AG08395 (cell line): ENCODE results near the gene CDC42BPB.

ENCODE experiments used
- DNase-seq: peaks from one replicate; pipeline ENCODE4 v3.0.0; 2012; ENCODE audit warnings: mixed read lengths, low spot score

Gene CDC42BPB

DNA sequence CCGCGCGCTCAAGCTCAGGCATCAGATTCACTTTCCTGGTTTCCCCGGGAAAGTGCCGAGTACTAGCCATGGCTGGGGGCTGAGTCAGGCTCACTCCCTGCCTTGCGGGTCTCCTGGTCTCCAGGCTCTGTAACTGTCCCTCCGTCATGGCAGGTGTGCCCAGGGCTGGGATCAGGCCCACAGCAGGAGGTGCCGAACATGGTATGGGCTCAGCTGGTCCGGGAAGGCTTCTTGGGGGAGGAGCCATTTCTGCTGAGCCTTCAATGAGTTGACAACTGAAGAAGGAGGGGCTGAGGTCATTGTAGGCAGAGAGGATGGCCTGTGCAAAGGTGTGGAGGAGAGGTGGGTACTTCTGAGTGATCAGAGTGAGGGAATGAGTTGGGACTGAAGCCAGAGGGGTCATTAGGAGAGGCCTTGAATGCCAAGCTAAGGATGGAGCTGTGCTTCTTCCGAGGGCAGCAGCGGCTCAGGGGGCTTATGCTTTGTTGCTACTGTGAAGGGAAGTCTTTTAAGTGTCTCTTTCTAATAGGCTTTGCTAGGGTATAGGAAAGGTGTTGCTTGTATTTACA, 37.9 kb upstream of the CDC42BPB start:
- DNase-seq = no peak

- DNase-seq = no peak
These were observed 37.3 kb upstream of the CDC42BPB start, which contains the start of gene EXOC3L4 for GRCh38 chr14:103094406-103095209. TSS of gene EXOC3L4 (plus strand) at chr14:103094725. CDS start at chr14:103100220, 5,495 bp downstream.

- no peak for DNase-seq
These were observed 36.6 kb upstream of the CDC42BPB start for GRCh38 chr14:103093856-103094405.

DNA sequence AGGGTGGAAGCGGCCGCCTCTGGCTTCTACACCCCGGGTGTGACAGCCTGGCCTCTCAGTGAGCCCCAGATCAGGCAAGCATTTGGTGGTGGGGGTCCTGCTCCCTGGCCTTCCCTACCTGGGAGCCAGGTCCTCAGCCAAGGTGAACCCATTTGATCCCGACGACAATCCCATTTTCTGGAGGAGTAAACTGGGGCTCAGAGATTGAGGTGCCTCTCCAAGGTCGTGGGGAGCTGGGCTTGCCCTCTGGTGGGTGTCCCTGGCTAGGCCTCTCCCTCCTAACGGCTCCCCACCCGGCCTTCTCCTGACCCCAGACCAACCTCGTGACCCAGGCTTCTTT, 34.5 kb upstream of the CDC42BPB start:
- DNase-seq = no peak

- peak; percentile 77 for DNase-seq
These were observed 33.9 kb upstream of the CDC42BPB start for GRCh38 chr14:103091041-103091882.

DNA sequence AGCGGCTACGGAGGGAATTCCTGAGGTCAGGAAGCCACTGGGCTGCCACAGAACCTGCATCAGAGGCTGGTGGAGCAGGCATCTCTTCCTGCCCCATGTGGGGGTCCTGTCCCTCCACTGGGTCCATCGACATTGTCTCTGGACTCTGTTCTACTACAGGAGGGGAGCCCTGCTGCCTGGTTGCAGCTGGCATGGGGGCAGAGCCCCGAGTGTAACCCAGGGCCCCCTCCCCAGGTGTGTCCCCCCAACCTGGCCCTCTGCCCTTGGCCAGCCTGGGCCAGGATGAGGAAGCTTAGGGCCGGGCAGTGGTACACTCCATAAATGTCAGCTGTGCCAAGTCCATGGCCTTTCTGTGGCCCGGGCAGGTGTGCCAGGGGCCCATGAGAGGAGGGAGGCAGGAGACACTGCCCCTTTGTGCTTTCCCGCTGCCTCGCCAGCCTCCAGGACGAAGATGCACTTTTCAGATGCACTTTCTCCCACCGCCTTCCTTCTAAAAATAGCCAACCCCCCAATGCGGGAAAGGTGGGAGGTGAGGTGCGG, 33.2 kb upstream of the CDC42BPB start:
- DNase-seq = no peak

DNA sequence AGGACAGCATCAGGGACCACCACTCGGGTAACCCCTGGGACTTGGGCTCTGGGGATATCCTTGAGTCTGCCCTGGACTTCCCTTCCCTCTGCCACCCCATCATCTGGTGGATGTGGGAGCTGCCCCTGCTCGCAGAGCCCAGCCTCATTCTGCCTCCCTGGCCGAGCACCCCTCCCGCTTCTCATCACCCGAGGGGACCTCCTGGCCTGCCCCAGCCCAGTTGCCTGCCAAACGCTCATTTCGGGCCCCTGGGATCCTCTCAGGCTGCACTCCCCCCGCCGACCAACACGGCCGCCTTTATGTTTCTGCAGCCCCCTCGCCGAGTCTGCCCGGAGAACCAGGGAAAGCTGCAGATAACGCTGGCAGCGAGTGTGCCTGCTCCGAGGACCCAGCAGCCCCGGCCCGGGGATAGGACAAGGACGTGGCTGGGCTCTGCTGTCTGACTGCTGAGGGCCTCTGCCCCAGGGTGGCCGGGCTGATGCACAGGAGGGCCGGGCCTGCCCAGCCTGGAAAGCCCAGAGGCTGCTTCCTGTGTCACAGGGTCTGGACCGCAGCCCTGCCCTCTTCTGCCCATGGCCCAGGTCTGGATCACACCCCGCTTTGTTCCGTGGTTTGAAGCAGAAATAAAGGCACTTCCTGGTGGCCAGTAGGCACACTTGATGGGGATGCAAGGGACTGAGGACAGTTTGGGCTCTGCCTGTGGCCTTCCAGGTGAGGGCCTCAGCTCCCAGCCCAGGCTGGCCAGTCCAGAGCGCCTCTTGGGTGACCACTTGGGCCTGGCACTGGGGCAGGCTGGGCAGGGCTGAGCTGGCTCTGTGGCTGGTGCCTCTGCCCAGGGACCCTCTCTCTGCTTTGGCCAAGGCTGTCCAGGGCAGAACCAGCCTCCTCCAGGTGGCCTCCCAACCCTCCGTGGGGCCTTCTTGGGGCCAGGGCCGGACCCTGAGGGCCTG, 32.3 kb upstream of the CDC42BPB start:
- DNase-seq = no peak

- DNase-seq = no peak
These were observed 31.6 kb upstream of the CDC42BPB start for GRCh38 chr14:103088921-103089320.

GRCh38 chr14:103087343-103087835, 30.0 kb upstream of the CDC42BPB start:
- DNase-seq = no peak

GRCh38 chr14:103086771-103087342, 29.5 kb upstream of the CDC42BPB start:
- DNase-seq = no peak

DNA sequence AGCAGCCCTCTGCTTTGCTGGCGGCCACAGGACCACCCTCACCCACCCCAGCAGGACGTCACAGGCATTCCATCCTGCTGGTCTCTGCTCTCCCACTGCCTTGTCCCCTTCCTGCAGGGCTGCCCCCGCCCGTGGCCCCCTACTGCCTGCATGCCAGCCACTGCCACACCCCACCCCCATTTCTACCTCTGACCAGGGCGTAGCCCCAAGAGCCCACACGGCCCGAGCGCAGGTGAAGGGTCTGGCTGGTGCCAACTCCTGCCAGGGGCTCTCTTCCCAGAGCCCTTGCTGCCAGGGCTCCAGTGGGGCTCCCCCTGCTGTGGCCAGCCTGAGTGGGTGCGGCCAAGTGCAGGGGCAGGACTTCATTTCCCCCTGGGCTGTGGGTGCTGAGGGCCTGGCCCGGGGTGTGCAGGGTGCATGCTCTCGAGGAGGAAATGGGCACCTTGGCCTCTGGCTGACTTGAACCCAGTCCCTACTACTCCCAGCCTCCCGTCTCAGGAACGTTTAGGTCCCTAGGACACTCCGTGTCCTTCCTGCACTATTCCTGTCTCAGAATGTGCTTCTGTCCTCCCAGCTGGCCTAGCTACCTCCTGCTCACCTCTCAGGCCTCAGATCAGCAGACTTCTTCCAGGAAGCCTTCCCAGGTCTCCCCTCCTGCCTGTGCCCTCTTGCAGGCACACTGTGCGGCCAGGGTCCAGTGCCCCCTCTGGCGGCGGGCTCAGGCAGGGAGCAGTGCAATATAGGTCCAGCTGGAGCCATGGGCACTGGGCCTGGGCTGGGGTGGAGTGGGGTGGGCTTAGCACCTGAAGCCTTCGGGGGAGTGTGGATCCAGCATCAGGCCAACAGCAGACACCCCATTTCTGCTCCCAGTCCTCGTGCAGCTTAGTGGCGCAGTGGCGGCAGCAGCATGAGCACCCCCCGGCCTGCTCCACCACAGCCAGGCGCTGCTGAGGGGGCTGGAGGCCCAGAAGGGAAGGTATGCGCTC, 28.1 kb upstream of the CDC42BPB start:
- DNase-seq = no peak

- no peak for DNase-seq
These were observed 26.9 kb upstream of the CDC42BPB start, which contains the start of gene LBHD2 for GRCh38 chr14:103084021-103084919. TSS of gene LBHD2 (plus strand) at chr14:103084210. CDS start at chr14:103086013, 1,803 bp downstream.

DNA sequence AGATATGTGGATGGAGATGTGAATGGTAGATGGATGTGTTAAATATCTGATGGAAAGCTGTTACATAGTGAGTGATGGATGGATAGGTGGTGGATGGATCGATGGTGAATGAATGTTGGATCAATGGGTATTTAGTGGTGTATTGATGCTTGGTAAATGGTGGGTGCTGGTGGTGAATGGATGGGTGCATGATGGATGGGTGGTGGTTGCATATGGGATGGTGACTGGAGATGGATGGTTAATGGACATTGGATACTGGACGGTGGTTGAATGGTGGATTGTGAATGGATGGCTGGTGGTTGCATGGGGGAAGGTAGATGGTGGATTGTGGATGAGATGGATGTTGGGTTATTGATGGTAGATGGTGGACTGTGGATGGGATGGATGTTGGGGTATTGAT, 24.6 kb upstream of the CDC42BPB start:
- no peak for DNase-seq

- no peak for DNase-seq
These were observed 21.7 kb upstream of the CDC42BPB start for GRCh38 chr14:103078860-103079587.

- DNase-seq = peak; percentile 83
These were observed 21.0 kb upstream of the CDC42BPB start for GRCh38 chr14:103078420-103078749.

- no peak for DNase-seq
These were observed 17.5 kb upstream of the CDC42BPB start for GRCh38 chr14:103074729-103075367.
